Spleen (tissue), 11 donors: Measurements from ENCODE around the gene NOL4. TPM values are rescaled to one million over a fixed set of nuclear protein-coding genes. Genes with fewer than 3 reads are reported as not detected.

Experiments used
- DNase-seq: peaks from one replicate; pipeline ENCODE4 v3.0.0-alpha.2; 2020
- H3K27ac ChIP-seq, 8 donors: fragments of 200-600 bp; sonication (generic) in 7 of 8; 1 replicate in 4 of 8; 2 replicates in 4 of 8; pipeline versions ENCODE4 v1.5.0 to v1.8.0; 2016 to 2021; ENCODE audit warnings: inconsistent platforms in 4 of 8, mild to moderate bottlenecking in 4 of 8, moderate library complexity in 1 of 8
- H3K27me3 ChIP-seq, 7 donors: fragments of 200-600 bp; sonication (generic) in 6 of 7; replicated peaks in 1 of 7; 1 replicate in 4 of 7; 2 replicates in 3 of 7; pipeline versions ENCODE4 v1.5.0 to v1.8.0; 2016 to 2021; ENCODE audit warnings: inconsistent platforms in 3 of 7, mild to moderate bottlenecking in 1 of 7
- H3K36me3 ChIP-seq, 6 donors: fragments of 200-600 bp; sonication (generic) in 5 of 6; 1 replicate in 4 of 6; 2 replicates in 2 of 6; pipeline versions ENCODE4 v1.5.0 to v1.8.0; 2016 to 2021; ENCODE audit warnings: inconsistent platforms in 2 of 6
- H3K4me1 ChIP-seq, 6 donors: fragments of 200-600 bp; sonication (generic) in 5 of 6; 1 replicate in 3 of 6; 2 replicates in 3 of 6; pipeline versions ENCODE4 v1.5.0 to v1.8.0; 2016 to 2021; ENCODE audit warnings: inconsistent platforms in 3 of 6
- H3K4me3 ChIP-seq, 8 donors: fragments of 200-600 bp; sonication (generic) in 7 of 8; 1 replicate in 4 of 8; 2 replicates in 4 of 8; pipeline versions ENCODE4 v1.5.0 to v1.8.0; 2016 to 2021; ENCODE audit warnings: inconsistent platforms in 4 of 8, mild to moderate bottlenecking in 4 of 8, moderate library complexity in 2 of 8
- H3K9me3 ChIP-seq, 8 donors: fragments of 200-600 bp; sonication (generic) in 7 of 8; 1 replicate in 4 of 8; 2 replicates in 4 of 8; pipeline versions ENCODE4 v1.5.0 to v1.8.0; 2016 to 2021; ENCODE audit warnings: inconsistent platforms in 4 of 8
- CTCF ChIP-seq, 11 experiments: fragments of 200-600 bp in 7 of 11; fragments of 450-650 bp in 4 of 11; sonication (generic) in 4 of 11; IDR thresholded peaks in 8 of 11; conservative IDR thresholded peaks in 3 of 11; 1 replicate in 7 of 11; 2 replicates in 4 of 11; pipeline versions ENCODE4 v1.4.0 to v1.8.0; 2016 to 2021; ENCODE audit warnings: antibody characterized with exemption in 11 of 11, inconsistent platforms in 4 of 11, mild to moderate bottlenecking in 1 of 11
- POLR2A ChIP-seq, 3 donors: fragments of 450-650 bp; IDR thresholded peaks; one replicate each; pipeline ENCODE4 v1.5.1; 2017; ENCODE audit warnings: antibody characterized with exemption in 3 of 3, mild to moderate bottlenecking in 1 of 3
- POLR2AphosphoS5 ChIP-seq, 3 donors: sonication (generic); formaldehyde crosslinking; IDR thresholded peaks; one replicate each; pipeline ENCODE4 v1.5.1; 2017; ENCODE audit warnings: antibody characterized with exemption in 3 of 3
- WGBS, 5 donors: extraction: QIAGEN DNeasy Blood & Tissue Kit in 3 of 5; methylation state at CpG; one replicate each; pipeline versions ENCODE4 v1.1.5 to v1.1.7; 2013 to 2018; 5-methylcytosine and 5-hydroxymethylcytosine counted together
- intact Hi-C: fragments of 100-400 bp; cut with DNase I; formaldehyde crosslinking; loops from one replicate; pipeline ENCODE4 v1.15.0; 2023; ENCODE audit warnings: low total_unique reads
- polyA plus RNA-seq, 3 donors: library from polyadenylated mRNA; stranded (reverse); fragments of 200-250 nt; gene quantifications; one replicate each; pipeline ENCODE4 v1.2.1, GENCODE V29; 2013
- total RNA-seq, 7 donors: library from RNA; depleted of rRNA in 3 of 7; stranded (reverse); fragments of >200 nt in 3 of 7; fragmentation: NEBNext Ultra II Directional in 4 of 7; extraction: Animal tissue kit (Norgen Biotek cat#: 25700) in 4 of 7; gene quantifications; one replicate each; pipeline versions ENCODE4 v1.1.0 to v1.2.1, GENCODE V29; 2016 to 2021
- donor health status: healthy with polysubstance abuse.
- donor health status: DM: no; HTN: no; CAD: no; lungs with moderate emphysema.
- donor health status: DM: no; HTN: no; CAD: no.
- donor health status: Bipolar disorder and iron deficiency.
- donor health status: healthy.
- donor health status: DM: no; HTN: no; CAD: no.
- donor health status: DM: yes; HTN: yes; CAD: no.

The NOL4 gene
- total and polyA plus RNA-seq, 10 donors: 0.02 to 0.64 (median 0.13) TPM; not detected in 5

- 67 to 79% (median 74%) methylated on average over 3 of the region's 3 CpGs for WGBS, 5 donors
- peaks cover 0 to 7% (median 0%) of the 10 kb centered on the region in 8 donors for H3K9me3 ChIP-seq
- no peak overlapping the region for H3K27ac ChIP-seq
- H3K36me3 ChIP-seq: no peaks in the 10 kb centered on the region
- H3K27me3 ChIP-seq: no peaks in the 10 kb centered on the region
- DNase-seq: no peak
- H3K4me3 ChIP-seq: no peak overlapping the region
- no peaks in the 10 kb centered on the region for H3K4me1 ChIP-seq
- intact Hi-C loops: no loop called here
- no peak for TF ChIP-seq CTCF (IDR thresholded peaks at IDR 0.05 in 8 of 11, conservative IDR thresholded peaks at IDR 0.05 in 3 of 11)
- TF ChIP-seq POLR2AphosphoS5 (IDR thresholded peaks at IDR 0.05): no peak
- TF ChIP-seq POLR2A (IDR thresholded peaks at IDR 0.05): no peak
Observed at GRCh38 chr18:34194239-34194638, 30.5 kb downstream of the NOL4 start.

- intact Hi-C loops: no loop called here
- DNase-seq: no peak
- no peaks in the 10 kb centered on the region for H3K4me1 ChIP-seq
- no peaks in the 10 kb centered on the region for H3K27me3 ChIP-seq
- no peaks in the 10 kb centered on the region for H3K36me3 ChIP-seq
- H3K27ac ChIP-seq: no peak overlapping the region
- peaks cover 0 to 7% (median 0%) of the 10 kb centered on the region in 8 donors for H3K9me3 ChIP-seq
- no peak overlapping the region for H3K4me3 ChIP-seq
- no peak for TF ChIP-seq POLR2A (IDR thresholded peaks at IDR 0.05)
- TF ChIP-seq POLR2AphosphoS5 (IDR thresholded peaks at IDR 0.05): no peak
- 69 to 77% (median 73%) methylated on average over 3 of the region's 3 CpGs for WGBS, 5 donors
Observed at GRCh38 chr18:34189656-34190435, 34.9 kb downstream of the NOL4 start.
